GM12878 (cell line): ENCODE results near the gene SEC22C. TPM values are rescaled to one million over a fixed set of nuclear protein-coding genes. Genes with fewer than 3 reads are reported as not detected.

ENCODE experiments used
- ATAC-seq: fragments of 200-7000 bp; cut with Tn5 transposase; 3 replicates; pipeline ENCODE4 v1.9.1; 2020; ENCODE audit warnings: mild to moderate bottlenecking, moderate library complexity
- BruUV-seq: library from RNA; stranded (reverse); fragments of 400-500 nt; replicated peaks from 2 replicates; lab custom pipeline; 2021; lab: Mats Ljungman, UMichigan
- CTCF ChIA-PET: fragments of 300-600 bp; sonication (Branson Sonifier 250); formaldehyde crosslinking; extraction: SDS; loops from one replicate; lab custom pipeline; 2021; ENCODE audit warnings: inconsistent platforms; lab: Yijun Ruan, JAX
- POLR2A ChIA-PET: fragments of 350-600 bp; formaldehyde crosslinking; extraction: SDS; loops from one replicate; lab custom pipeline; 2021; ENCODE audit warnings: inconsistent platforms; lab: Charles Lee
- RAD21 ChIA-PET: fragments of 300-600 bp; sonication (Branson Sonifier 250); formaldehyde crosslinking; loops from one replicate; lab custom pipeline; 2023; ENCODE audit warnings: antibody characterized with exemption; ENCODE audit not compliant: unreplicated experiment; lab: Charles Lee
- SMC1A ChIA-PET: fragments of 300-600 bp; sonication (Branson Sonifier 250); formaldehyde crosslinking; loops from one replicate; lab custom pipeline; 2023; ENCODE audit not compliant: unreplicated experiment, uncharacterized antibody; lab: Charles Lee
- DNase-seq: peaks from one replicate; pipeline ENCODE4 v3.0.0-alpha.2; 2011; ENCODE audit warnings: low read depth, low spot score
- FAIRE-seq: peaks from 3 replicates; lab custom pipeline; 2011; peaks lifted over from hg19 to GRCh38; lab: Jason Lieb, UNC
- H2AFZ ChIP-seq: 2 replicates; pipeline ENCODE4 v1.6.0; 2011; ENCODE audit warnings: low read depth, low read length, control low read depth; ENCODE audit not compliant: control insufficient read depth
- H3K27ac ChIP-seq: 2 replicates; pipeline ENCODE4 v1.5.1; 2011; ENCODE audit warnings: control low read depth; ENCODE audit not compliant: control insufficient read depth, insufficient read depth
- H3K27me3 ChIP-seq, 2 experiments: replicated peaks in 1 of 2; 2 replicates each; pipeline versions ENCODE4 v1.6.0 to v1.6.1; 2011; ENCODE audit warnings: low read length in 1 of 2; ENCODE audit not compliant: control insufficient read depth in 2 of 2, insufficient read depth in 2 of 2
- H3K36me3 ChIP-seq, 2 experiments: 2 replicates each; pipeline ENCODE4 v1.5.1; 2011; ENCODE audit warnings: low read length in 1 of 2; ENCODE audit not compliant: control insufficient read depth in 2 of 2, insufficient read depth in 2 of 2
- H3K4me1 ChIP-seq: 2 replicates; pipeline ENCODE4 v1.6.1; 2011; ENCODE audit warnings: mild to moderate bottlenecking, low read length, moderate library complexity, mixed read lengths; ENCODE audit not compliant: control insufficient read depth, insufficient read depth
- H3K4me2 ChIP-seq: 2 replicates; pipeline ENCODE4 v1.6.0; 2011; ENCODE audit warnings: control low read depth; ENCODE audit not compliant: control insufficient read depth, insufficient read depth
- H3K4me3 ChIP-seq: fragments of 200-600 bp; sonication (generic); 2 replicates; pipeline ENCODE4 v1.5.1; 2016
- H3K79me2 ChIP-seq: 2 replicates; pipeline ENCODE4 v1.6.0; 2011; ENCODE audit warnings: low read length; ENCODE audit not compliant: control insufficient read depth, insufficient read depth
- H3K9ac ChIP-seq: 2 replicates; pipeline ENCODE4 v1.8.0; 2011; ENCODE audit warnings: low read length, control low read depth, mixed read lengths; ENCODE audit not compliant: control insufficient read depth, insufficient read depth
- H3K9me3 ChIP-seq: replicated peaks from 3 replicates; pipeline ENCODE4 v1.5.1; 2011; ENCODE audit warnings: mild to moderate bottlenecking, low read length; ENCODE audit not compliant: control insufficient read depth, insufficient read depth
- H4K20me1 ChIP-seq: 2 replicates; pipeline ENCODE4 v1.6.0; 2011; ENCODE audit not compliant: control insufficient read depth, insufficient read depth
- FOXM1 ChIP-seq: IDR thresholded peaks from 2 replicates; pipeline ENCODE4 v1.6.1; 2012; ENCODE audit warnings: low read depth, mild to moderate bottlenecking, inconsistent platforms, low read length, moderate library complexity
- HCFC1 ChIP-seq: fragments of 150-350 bp; IDR thresholded peaks from 2 replicates; pipeline ENCODE4 v1.6.1; 2014; ENCODE audit warnings: low read length
- HDAC2 ChIP-seq: fragments of 200-600 bp; sonication (generic); IDR thresholded peaks from 2 replicates; pipeline ENCODE4 v1.6.1; 2017
- IKZF2 ChIP-seq, 2 experiments: fragments of 450-650 bp; IDR thresholded peaks; 2 replicates each; pipeline ENCODE4 v1.6.1; 2017; ENCODE audit warnings: mild to moderate bottlenecking in 2 of 2, moderate library complexity in 2 of 2
- LARP7 ChIP-seq: fragments of 450-650 bp; IDR thresholded peaks from 2 replicates; pipeline ENCODE4 v1.6.1; 2017; ENCODE audit warnings: mild to moderate bottlenecking
- MTA3 ChIP-seq: IDR thresholded peaks from 2 replicates; pipeline ENCODE4 v1.6.1; 2012; ENCODE audit warnings: low read length, inconsistent platforms, borderline replicate concordance
- RBBP5 ChIP-seq: fragments of 200-600 bp; sonication (generic); conservative IDR thresholded peaks from 2 replicates; pipeline ENCODE4 v1.6.1; 2016
- RCOR1 ChIP-seq: conservative IDR thresholded peaks from 2 replicates; pipeline ENCODE4 v1.6.1; 2012; ENCODE audit warnings: low read depth, low read length, improper control_type of control experiment
- SMAD5 ChIP-seq: IDR thresholded peaks from 2 replicates; pipeline ENCODE4 v1.6.1; 2016; ENCODE audit warnings: antibody characterized with exemption, low read depth
- STAT3 ChIP-seq: IDR thresholded peaks from 2 replicates; pipeline ENCODE4 v1.6.1; 2011; ENCODE audit warnings: low read depth, low read length, improper control_type of control experiment
- WGBS: methylation state at CpG from one replicate; pipeline ENCODE4 v1.1.6; 2016; ENCODE audit warnings: low lambda C conversion rate; ENCODE audit not compliant: insufficient replicate concordance, insufficient coverage; ENCODE audit errors: missing lambda C conversion rate; 5-methylcytosine and 5-hydroxymethylcytosine counted together
- in situ Hi-C: fragments of 300-500 bp; cut with MboI; formaldehyde crosslinking; loops from 9 replicates; pipeline ENCODE4 v1.14.3; 2018; ENCODE audit warnings: mixed read lengths
- intact Hi-C: fragments of 100-400 bp; cut with micrococcal nuclease; formaldehyde crosslinking; loops from one replicate; pipeline ENCODE4 v1.14.2; 2022; ENCODE audit not compliant: unreplicated experiment
- polyA plus RNA-seq, 11 experiments: library from polyadenylated mRNA; depleted of rRNA in 4 of 11; unstranded in 6 of 11; stranded (reverse) in 5 of 11; fragments of >200 nt; fragmentation: Nextera tagmentation in 4 of 11; fragmentation: Illumina TruSeq in 1 of 11; extraction: Ambion mirVana in 4 of 11; extraction: Trizol in 1 of 11; gene quantifications; 1 replicate in 1 of 11; 2 replicates in 10 of 11; pipeline versions ENCODE4 v1.2.1 to v1.2.3, GENCODE V29; 2011 to 2016; ENCODE audit warnings: inconsistent platforms in 2 of 11, missing spikeins in 2 of 11, low read depth in 1 of 11
- total RNA-seq, 4 experiments: library from RNA; depleted of rRNA in 3 of 4; stranded (reverse); fragments of >200 nt in 3 of 4; fragmentation: Illumina TruSeq in 1 of 4; extraction: Trizol in 1 of 4; gene quantifications; 2 replicates each; pipeline versions ENCODE4 v1.2.1 to v1.2.3, GENCODE V29; 2013 to 2021
- TF ChIP-seq, protein P1 (sequence below): fragments of 450-650 bp; IDR thresholded peaks from 2 replicates; pipeline ENCODE4 v1.6.1; 2017; ENCODE audit warnings: antibody characterized with exemption, mild to moderate bottlenecking, moderate library complexity
- TF ChIP-seq, protein P2 (sequence below): IDR thresholded peaks from 2 replicates; pipeline ENCODE4 v1.6.1; 2011; ENCODE audit warnings: borderline replicate concordance, low read depth, mild to moderate bottlenecking, moderate library complexity, mixed read lengths, low read length; ENCODE audit not compliant: insufficient read depth; ENCODE audit errors: extremely low read length

The SEC22C gene
- total and polyA plus RNA-seq, 10 of the 15 experiments (the other 5 are each of a cell fraction or from before 2014, with no cell fraction given) = 15.6 to 47.0 (median 39.1) TPM

DNA sequence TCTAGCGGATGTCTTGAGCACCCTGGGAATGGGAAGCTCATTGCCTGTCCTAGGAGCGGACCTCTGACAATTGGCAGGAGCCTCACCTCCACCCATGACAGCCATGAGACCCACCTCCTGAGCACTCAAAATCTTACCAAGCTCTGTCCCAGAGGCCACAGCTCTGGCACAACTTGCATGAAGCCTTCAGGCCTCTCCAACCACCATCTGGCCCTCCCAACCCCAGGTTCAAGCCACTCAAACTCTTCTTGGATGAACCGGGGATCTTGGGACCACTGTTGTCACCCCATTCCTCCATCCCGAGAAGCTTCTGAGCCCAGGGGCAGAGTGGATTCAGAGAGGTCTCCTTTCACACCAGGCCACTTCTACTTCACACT, 77.8 kb downstream of the SEC22C start:
- no peak overlapping the region for H3K27ac ChIP-seq
- FAIRE-seq (no peak), DNase-seq (no peak), ATAC-seq (no peak)
- H3K4me1 ChIP-seq = peaks cover 6% of the 10 kb centered on the region; the same call in 1 of the 2 replicates
- no peak overlapping the region for H3K4me2 ChIP-seq
- no peak overlapping the region for H3K9ac ChIP-seq
- ChIA-PET POLR2A (no interaction called here), CTCF (no interaction called here), SMC1A (no interaction called here), RAD21 (no interaction called here)
- no peak overlapping the region for H3K4me3 ChIP-seq
- no peaks in the 10 kb centered on the region for H3K36me3 ChIP-seq
- no peak for TF ChIP-seq IKZF2 (IDR thresholded peaks at IDR 0.05)
- TF ChIP-seq HCFC1 = no peak
- no peak for TF ChIP-seq RBBP5
- TF ChIP-seq HDAC2 = no peak
- TF ChIP-seq, protein P1, sequence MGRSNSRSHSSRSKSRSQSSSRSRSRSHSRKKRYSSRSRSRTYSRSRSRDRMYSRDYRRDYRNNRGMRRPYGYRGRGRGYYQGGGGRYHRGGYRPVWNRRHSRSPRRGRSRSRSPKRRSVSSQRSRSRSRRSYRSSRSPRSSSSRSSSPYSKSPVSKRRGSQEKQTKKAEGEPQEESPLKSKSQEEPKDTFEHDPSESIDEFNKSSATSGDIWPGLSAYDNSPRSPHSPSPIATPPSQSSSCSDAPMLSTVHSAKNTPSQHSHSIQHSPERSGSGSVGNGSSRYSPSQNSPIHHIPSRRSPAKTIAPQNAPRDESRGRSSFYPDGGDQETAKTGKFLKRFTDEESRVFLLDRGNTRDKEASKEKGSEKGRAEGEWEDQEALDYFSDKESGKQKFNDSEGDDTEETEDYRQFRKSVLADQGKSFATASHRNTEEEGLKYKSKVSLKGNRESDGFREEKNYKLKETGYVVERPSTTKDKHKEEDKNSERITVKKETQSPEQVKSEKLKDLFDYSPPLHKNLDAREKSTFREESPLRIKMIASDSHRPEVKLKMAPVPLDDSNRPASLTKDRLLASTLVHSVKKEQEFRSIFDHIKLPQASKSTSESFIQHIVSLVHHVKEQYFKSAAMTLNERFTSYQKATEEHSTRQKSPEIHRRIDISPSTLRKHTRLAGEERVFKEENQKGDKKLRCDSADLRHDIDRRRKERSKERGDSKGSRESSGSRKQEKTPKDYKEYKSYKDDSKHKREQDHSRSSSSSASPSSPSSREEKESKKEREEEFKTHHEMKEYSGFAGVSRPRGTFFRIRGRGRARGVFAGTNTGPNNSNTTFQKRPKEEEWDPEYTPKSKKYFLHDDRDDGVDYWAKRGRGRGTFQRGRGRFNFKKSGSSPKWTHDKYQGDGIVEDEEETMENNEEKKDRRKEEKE = no peak
- TF ChIP-seq RCOR1 = no peak
- no peak for TF ChIP-seq FOXM1
- TF ChIP-seq STAT3 = no peak
- TF ChIP-seq, protein P2, sequence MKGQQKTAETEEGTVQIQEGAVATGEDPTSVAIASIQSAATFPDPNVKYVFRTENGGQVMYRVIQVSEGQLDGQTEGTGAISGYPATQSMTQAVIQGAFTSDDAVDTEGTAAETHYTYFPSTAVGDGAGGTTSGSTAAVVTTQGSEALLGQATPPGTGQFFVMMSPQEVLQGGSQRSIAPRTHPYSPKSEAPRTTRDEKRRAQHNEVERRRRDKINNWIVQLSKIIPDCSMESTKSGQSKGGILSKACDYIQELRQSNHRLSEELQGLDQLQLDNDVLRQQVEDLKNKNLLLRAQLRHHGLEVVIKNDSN = no peak
- TF ChIP-seq SMAD5 = no peak
- no peak for TF ChIP-seq LARP7
- TF ChIP-seq MTA3 = no peak
- in situ Hi-C loops = no loop called here
- no peak overlapping the region for H2AFZ ChIP-seq
- no peaks in the 10 kb centered on the region for H4K20me1 ChIP-seq
- H3K9me3 ChIP-seq = no peaks in the 10 kb centered on the region
- intact Hi-C loops = no loop called here
- BruUV-seq = no TSS peak
- no peaks in the 10 kb centered on the region for H3K79me2 ChIP-seq
- 84% methylated on average over 4 of the region's 4 CpGs for WGBS
- peaks cover 6 to 13% of the 10 kb centered on the region in 2 experiments for H3K27me3 ChIP-seq
